GM19035 (cell line): Measurements from ENCODE around the gene SLF2.
"Not testable (repeated sequence)": the region's sequence is repeated elsewhere in the genome, so short reads cannot be mapped to it uniquely, and the experiment has no call there.

Experiments used
- ATAC-seq: cut with Tn5 transposase; IDR thresholded peaks from one replicate; pipeline ENCODE4 v1.9.1; 2021; ENCODE audit not compliant: unreplicated experiment

Gene SLF2

GRCh38 chr10:100877461-100877850 lies 35.3 kb upstream of the SLF2 start:
- no peak for ATAC-seq

DNA sequence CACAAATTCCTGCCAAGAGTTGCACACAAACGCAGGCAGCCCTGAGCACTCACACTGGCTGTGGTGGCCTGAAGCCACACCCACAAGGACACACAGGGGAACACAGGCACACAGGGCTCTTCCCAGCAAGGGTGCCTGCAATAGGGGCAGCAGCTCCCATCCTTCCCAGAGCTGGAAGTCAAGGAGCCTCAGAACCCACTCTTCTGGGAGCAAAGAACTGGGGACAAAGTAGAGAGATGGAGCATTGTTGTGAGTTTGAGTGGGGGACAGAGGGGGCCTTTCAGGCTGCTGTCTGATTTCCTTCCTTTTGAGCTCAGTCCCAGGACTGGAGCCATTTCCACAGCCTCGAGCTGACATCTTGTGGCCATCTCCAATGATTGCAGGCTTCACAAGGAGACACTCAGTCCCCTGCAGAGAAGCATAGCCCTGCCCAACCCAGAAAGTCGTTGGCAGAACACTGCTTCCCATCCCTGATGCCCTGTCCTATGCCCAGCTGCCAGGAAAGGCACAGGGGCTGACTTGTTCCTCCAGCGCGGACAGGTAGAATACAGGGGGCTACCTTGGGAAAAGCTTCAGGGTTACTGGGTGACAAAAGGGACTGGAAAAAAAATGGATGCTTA lies 34.4 kb upstream of the SLF2 start:
- ATAC-seq, result no peak

DNA sequence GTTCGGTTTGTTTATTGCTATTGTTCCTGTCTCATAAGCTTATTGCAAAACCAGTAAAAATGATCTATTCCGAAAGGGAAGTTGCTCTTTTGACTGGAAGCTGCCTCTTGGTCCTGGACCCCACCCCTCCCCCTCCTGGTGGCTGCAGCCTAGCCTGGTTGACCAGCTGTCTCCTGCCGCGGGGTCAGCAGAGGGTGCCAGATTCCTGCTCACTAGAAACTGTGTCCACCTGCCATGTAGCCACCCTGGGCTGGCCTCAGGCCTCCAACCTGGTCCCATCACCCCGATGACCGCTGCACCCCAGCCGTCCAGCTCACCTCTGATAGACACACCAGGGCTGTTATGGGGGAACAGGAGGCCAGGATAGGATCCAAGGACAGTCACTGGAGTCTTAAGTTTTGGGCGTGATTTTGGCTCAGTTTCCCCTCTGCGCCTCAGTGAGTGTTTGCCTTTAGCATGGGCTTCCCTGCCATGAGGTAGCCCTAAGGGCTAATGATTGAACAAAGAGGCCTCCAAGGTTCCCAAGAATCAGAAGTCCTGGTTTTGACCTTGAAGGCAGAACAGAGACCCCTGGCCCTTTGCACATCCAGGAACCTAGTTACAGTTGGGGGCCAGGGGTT lies 32.9 kb upstream of the SLF2 start:
- ATAC-seq, result no peak

DNA sequence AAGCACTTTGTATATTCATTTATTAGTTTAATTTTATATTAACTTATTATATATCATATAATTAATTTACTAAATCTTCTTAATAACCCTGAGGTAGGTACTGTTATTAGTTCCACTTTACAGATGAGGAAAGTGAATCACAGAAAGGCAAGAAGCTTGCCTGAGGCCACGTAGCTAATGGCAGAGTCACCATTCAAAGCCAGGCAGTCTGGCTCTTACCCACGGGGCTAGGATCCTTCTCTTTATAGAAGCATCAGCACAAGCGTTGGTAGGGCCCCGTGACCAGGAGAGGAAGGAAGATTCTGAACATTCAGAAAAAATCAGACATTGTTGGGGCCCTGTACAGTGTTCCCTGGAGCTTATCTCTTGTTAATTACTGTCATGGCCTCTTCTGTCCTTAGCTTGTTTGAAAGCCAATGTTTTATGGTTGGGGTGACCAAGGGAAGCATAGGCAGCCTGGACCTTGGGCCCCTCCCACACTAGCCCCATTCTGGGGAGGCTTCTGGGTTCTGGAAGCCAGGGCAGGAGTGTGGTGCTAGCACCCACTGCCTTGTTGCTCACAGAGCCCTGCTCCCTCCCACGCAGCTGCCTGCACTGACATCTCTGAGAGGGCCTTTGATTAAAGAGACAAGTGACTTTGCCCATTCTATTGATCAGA lies 31.1 kb upstream of the SLF2 start:
- no peak for ATAC-seq

DNA sequence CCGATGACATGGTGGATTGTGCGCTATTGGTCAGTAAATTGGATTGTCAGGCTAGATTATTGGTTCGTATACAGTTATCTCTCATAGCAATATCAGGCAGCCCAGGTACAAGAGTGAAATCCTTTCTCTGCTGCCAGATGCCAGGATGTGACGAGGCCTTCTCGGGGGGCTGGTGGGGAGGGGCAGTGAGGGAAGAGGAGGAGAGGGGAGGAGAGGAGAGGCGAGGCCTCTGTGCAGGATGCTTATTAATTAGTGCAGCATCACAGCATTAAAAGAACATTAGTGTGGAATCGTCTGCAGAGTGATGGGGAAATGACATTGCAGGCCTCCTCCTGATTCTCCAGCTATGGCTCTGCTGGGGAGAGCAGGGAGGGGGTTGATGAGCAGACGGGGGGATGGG lies 30.5 kb upstream of the SLF2 start:
- no peak for ATAC-seq

GRCh38 chr10:100882671-100883311 lies 30.0 kb upstream of the SLF2 start:
- ATAC-seq, result no peak

- no peak for ATAC-seq
Measured at GRCh38 chr10:100883312-100883821, 29.4 kb upstream of the SLF2 start.

- not testable (repeated sequence) for ATAC-seq
Measured at GRCh38 chr10:100885611-100886010, 27.2 kb upstream of the SLF2 start.

GRCh38 chr10:100886091-100886490 lies 26.7 kb upstream of the SLF2 start:
- ATAC-seq, result no peak

- ATAC-seq, result no peak
Measured at GRCh38 chr10:100886521-100886920, 26.2 kb upstream of the SLF2 start.

DNA sequence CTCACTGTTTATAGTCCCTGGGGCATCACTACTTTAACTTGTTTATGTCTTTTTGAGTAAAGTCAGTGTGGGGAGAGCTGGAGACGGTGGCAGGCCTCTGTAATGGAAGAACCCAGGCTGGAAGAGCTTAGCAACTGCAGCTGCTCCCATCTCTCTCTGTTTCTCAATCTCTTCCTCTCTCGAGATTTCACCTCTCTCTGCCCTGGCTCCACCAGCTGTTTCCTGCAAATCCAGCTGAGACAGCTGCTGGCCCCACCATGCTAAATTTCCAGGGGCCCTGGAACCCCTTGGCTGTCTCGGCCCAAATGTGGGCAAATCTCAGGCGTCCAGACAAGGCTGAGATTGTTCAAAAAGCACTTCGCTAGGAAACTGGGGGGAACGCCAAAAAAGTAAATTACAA lies 25.8 kb upstream of the SLF2 start:
- no peak for ATAC-seq

GRCh38 chr10:100887761-100888296 lies 24.9 kb upstream of the SLF2 start:
- ATAC-seq, result no peak

- ATAC-seq, result no peak
Measured at GRCh38 chr10:100888957-100889356, 23.8 kb upstream of the SLF2 start.

DNA sequence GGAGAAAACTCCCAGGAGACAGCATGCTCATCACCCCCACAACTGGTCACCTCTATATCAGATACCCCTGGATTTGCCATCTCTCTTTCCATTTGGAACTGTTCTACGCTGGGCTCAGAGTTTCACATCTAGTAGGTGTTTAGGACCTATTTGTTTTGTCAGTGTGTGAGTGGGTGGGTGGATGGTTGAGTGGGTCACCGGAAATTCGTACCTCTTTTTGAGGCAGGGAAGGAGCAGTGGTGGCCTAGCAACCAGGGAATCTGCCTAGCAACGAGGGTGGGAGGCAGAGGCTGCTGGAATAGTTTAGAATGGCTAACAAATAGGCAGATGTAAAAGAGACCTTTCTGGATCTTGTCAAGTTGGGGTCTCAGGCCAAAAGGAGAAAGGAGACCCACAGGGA lies 23.2 kb upstream of the SLF2 start:
- no peak for ATAC-seq

GRCh38 chr10:100890141-100890672 lies 22.6 kb upstream of the SLF2 start:
- ATAC-seq, result no peak

GRCh38 chr10:100890673-100891317 lies 22.0 kb upstream of the SLF2 start:
- ATAC-seq, result no peak

GRCh38 chr10:100894033-100894432 lies 18.7 kb upstream of the SLF2 start:
- ATAC-seq, result no peak

DNA sequence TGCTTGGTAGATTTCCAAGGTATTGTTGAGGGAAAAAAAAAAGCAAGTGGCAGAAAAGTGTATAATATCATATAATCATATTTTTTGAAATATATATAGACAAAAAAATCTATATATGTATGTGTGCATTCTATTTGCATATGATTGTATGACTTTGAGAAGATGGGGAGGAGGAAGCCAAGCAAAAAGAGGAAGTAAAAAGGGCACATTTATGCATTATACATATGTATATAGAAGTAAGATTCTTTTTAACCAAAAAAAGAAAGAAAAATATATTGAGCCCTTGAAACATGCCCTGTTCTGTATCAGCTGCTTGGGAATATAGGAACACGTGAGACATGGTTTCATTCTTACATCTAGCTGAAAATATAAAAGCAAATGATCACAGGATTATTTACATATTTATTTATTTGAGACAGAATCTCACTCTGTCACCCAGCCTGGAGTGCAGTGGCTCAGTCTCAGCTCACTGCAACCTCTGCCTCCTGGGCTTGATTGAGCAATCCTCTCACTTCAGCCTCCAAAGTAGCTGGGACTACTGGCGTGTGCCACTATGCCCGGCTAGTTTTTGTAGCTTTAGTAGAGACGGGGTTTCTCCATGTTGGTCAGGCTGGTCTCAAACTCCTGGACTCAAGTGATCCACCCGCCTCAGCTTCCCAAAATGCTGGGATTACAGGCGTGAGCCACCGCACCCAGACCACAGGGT lies 18.0 kb upstream of the SLF2 start:
- ATAC-seq, result no peak

DNA sequence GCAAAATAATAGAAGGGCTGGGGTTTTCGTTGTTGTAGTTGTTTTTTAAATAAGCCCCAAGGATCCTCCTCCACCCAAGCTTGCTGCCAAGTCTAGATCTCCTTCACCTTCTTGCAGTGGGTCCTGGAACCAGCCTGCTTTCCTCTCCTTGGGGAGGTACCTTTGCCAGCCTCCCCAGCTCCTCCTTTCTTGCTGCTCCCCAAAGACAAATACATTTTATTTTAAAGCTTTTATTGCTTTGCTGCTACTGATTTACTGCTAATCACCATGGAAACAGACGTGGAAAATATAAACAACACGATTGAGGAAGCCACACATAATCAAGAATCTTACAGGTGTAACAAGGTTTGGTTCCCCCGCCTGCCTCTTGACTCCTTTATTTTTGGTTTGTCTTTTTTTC lies 17.4 kb upstream of the SLF2 start:
- ATAC-seq, result no peak

DNA sequence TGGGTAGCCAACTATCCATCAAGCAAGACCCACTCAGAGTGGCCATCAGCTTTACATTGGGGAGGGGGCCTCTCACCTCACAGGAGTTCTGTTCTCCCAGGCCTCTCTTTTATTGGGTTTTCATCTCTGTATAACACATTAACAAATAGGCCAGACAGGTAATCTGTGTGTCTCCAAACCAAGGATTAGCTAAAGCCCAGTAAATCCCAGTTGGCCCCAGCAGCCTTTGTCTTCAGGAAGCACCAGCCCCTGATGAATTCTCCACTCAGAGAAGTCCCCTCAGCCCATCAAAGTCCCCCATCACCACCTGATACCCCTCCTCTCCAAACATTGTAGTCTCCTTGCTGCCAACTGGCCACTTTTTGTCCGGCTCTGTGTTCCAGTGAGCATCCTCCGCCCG lies 16.9 kb upstream of the SLF2 start:
- no peak for ATAC-seq
